HG03520 (cell line): ENCODE measurements around the gene PHF20.
A peak's percentile ranks its signal among the peaks of the same experiment; 100 is the strongest.
"Not testable (repeated sequence)": the region's sequence is repeated elsewhere in the genome, so short reads cannot be mapped to it uniquely, and the experiment has no call there.

Source experiments
- ATAC-seq: cut with Tn5 transposase; IDR thresholded peaks from one replicate; pipeline ENCODE4 v1.9.1; 2021; ENCODE audit warnings: mild to moderate bottlenecking, moderate library complexity; ENCODE audit not compliant: unreplicated experiment

Gene PHF20

GRCh38 chr20:35882427-35883161 lies 110.8 kb downstream of the PHF20 start:
- ATAC-seq, result not testable (repeated sequence)

- no peak for ATAC-seq
These were observed 111.5 kb downstream of the PHF20 start for GRCh38 chr20:35883336-35883777.

- no peak for ATAC-seq
These were observed 112.1 kb downstream of the PHF20 start for GRCh38 chr20:35883778-35884540.

- no peak for ATAC-seq
These were observed 112.7 kb downstream of the PHF20 start for GRCh38 chr20:35884541-35884865.

GRCh38 chr20:35885212-35885611 lies 113.4 kb downstream of the PHF20 start:
- no peak for ATAC-seq

- ATAC-seq, result no peak
These were observed 114.7 kb downstream of the PHF20 start for GRCh38 chr20:35886537-35886936.

GRCh38 chr20:35887393-35888064 lies 115.7 kb downstream of the PHF20 start:
- ATAC-seq, result no peak

GRCh38 chr20:35888657-35889056 lies 116.8 kb downstream of the PHF20 start:
- ATAC-seq, result no peak

- no peak for ATAC-seq
These were observed 119.6 kb downstream of the PHF20 start for GRCh38 chr20:35891375-35891774.

- ATAC-seq, result no peak
These were observed 121.1 kb downstream of the PHF20 start for GRCh38 chr20:35892871-35893270.

GRCh38 chr20:35893942-35894341 lies 122.1 kb downstream of the PHF20 start:
- ATAC-seq, result peak; percentile 56

GRCh38 chr20:35895516-35895915 lies 123.7 kb downstream of the PHF20 start:
- ATAC-seq, result not testable (repeated sequence)

GRCh38 chr20:35899064-35899463 lies 127.2 kb downstream of the PHF20 start:
- ATAC-seq, result no peak

- not testable (repeated sequence) for ATAC-seq
These were observed 129.4 kb downstream of the PHF20 start for GRCh38 chr20:35901230-35901629.

- no peak for ATAC-seq
These were observed 130.1 kb downstream of the PHF20 start for GRCh38 chr20:35901678-35902544.

- no peak for ATAC-seq
These were observed 130.7 kb downstream of the PHF20 start for GRCh38 chr20:35902545-35902941.

GRCh38 chr20:35903843-35904242 lies 132.0 kb downstream of the PHF20 start:
- ATAC-seq, result no peak

- ATAC-seq, result no peak
These were observed 133.3 kb downstream of the PHF20 start for GRCh38 chr20:35904982-35905663.

GRCh38 chr20:35907017-35907701 lies 135.3 kb downstream of the PHF20 start:
- no peak for ATAC-seq

- no peak for ATAC-seq
These were observed 136.2 kb downstream of the PHF20 start for GRCh38 chr20:35908007-35908406.
